ENCODE data around the gene COL8A1. TPM values are rescaled to one million over a fixed set of nuclear protein-coding genes. Genes with fewer than 3 reads are reported as not detected.
A peak's percentile ranks its signal among the peaks of the same experiment; 100 is the strongest.

COL8A1 gene
- total RNA-seq, 1 experiment from 2014 or later, result 0.13 TPM

DNA sequence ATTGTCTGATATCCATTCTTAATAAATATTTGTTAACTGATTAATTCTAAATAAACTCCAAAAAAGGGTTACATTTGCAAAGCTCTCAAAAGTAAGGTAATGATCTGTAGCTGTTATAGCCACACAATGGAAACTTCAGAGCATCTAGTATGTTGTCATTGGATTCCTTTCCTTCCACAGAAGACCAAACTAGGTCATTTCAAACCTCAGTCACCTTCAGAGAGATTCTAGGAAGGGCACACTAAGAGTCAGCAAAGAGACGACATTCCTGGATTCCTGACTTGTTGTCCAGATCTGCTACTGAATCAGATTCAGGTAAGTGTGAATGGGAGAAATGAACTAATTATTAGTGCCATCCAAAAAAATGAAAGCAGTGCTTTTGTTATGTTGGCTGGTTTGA is 3.0 kb upstream of the COL8A1 start:
- H3K4me3 ChIP-seq (ENCODE audit: low read depth in 2 of 2, low read length in 2 of 2), result no peak overlapping the region
- TF ChIP-seq, protein P1, sequence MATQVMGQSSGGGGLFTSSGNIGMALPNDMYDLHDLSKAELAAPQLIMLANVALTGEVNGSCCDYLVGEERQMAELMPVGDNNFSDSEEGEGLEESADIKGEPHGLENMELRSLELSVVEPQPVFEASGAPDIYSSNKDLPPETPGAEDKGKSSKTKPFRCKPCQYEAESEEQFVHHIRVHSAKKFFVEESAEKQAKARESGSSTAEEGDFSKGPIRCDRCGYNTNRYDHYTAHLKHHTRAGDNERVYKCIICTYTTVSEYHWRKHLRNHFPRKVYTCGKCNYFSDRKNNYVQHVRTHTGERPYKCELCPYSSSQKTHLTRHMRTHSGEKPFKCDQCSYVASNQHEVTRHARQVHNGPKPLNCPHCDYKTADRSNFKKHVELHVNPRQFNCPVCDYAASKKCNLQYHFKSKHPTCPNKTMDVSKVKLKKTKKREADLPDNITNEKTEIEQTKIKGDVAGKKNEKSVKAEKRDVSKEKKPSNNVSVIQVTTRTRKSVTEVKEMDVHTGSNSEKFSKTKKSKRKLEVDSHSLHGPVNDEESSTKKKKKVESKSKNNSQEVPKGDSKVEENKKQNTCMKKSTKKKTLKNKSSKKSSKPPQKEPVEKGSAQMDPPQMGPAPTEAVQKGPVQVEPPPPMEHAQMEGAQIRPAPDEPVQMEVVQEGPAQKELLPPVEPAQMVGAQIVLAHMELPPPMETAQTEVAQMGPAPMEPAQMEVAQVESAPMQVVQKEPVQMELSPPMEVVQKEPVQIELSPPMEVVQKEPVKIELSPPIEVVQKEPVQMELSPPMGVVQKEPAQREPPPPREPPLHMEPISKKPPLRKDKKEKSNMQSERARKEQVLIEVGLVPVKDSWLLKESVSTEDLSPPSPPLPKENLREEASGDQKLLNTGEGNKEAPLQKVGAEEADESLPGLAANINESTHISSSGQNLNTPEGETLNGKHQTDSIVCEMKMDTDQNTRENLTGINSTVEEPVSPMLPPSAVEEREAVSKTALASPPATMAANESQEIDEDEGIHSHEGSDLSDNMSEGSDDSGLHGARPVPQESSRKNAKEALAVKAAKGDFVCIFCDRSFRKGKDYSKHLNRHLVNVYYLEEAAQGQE (IDR thresholded peaks at IDR 0.05; ENCODE audit: insufficient read depth in 1 of 2, low read depth in 2 of 2, low read length in 1 of 2), result no peak
- no peak overlapping the region for H3K27ac ChIP-seq (ENCODE audit: low read length)
- no peaks in the 10 kb centered on the region for H3K9me3 ChIP-seq (ENCODE audit: control insufficient read depth, insufficient read depth, low read depth, low read length)
- POLR2A ChIA-PET, result no interaction called here
- intact Hi-C loops (cut with micrococcal nuclease; ENCODE audit: unreplicated experiment), result no loop called here
- no peak for ATAC-seq
- H3K27me3 ChIP-seq (ENCODE audit: control insufficient read depth, insufficient read depth, low read length), result peaks cover 54% of the 10 kb centered on the region
- no peaks in the 10 kb centered on the region for H3K36me3 ChIP-seq (ENCODE audit: control insufficient read depth, insufficient read depth, low read length)
- no TSS peak for BruUV-seq (replicated peaks)
- H3K4me1 ChIP-seq (ENCODE audit: control insufficient read depth, insufficient read depth, low read length), result peaks cover 14% of the 10 kb centered on the region; the same call in 1 of the 2 replicates
- CTCF ChIA-PET, result no interaction called here
- in situ Hi-C loops (cut with HindIII; ENCODE audit: low pct_unique_long_range_greater_than_20kb, low sequenced_read_pairs), result no loop called here
- DNase-seq (ENCODE audit: low read depth, low spot score), result no peak

DNA sequence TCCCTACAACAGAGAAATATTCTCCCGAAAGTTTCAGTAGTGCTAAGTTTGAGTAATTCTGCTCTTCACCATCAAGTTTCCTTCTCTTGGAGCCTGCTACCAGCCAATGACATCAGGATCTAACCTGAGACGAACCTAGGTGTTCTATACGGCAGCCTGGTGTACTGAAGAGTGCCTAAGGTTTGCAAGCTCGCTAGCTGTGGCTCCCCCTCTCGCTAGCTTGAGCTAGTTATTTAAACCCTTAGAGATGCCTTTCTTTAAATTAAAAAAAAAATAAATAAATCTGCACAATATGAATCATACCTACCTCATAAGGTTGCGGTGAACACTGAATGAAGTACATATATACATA is 1.4 kb upstream of the COL8A1 start:
- ChIA-PET CTCF (interaction anchor here (0.6 kb wide), 3 partner anchors 10 to 96 kb away, joined by 3 to 4 read pairs (median 4); no protein-coding TSS in a partner anchor), POLR2A (no interaction called here)
- peaks cover 14% of the 10 kb centered on the region; the same call in 1 of the 2 replicates for H3K4me1 ChIP-seq (ENCODE audit: control insufficient read depth, insufficient read depth, low read length)
- TF ChIP-seq, protein P1 (IDR thresholded peaks at IDR 0.05; ENCODE audit: insufficient read depth in 1 of 2, low read depth in 2 of 2, low read length in 1 of 2), result no peak
- TF ChIP-seq, protein P2, sequence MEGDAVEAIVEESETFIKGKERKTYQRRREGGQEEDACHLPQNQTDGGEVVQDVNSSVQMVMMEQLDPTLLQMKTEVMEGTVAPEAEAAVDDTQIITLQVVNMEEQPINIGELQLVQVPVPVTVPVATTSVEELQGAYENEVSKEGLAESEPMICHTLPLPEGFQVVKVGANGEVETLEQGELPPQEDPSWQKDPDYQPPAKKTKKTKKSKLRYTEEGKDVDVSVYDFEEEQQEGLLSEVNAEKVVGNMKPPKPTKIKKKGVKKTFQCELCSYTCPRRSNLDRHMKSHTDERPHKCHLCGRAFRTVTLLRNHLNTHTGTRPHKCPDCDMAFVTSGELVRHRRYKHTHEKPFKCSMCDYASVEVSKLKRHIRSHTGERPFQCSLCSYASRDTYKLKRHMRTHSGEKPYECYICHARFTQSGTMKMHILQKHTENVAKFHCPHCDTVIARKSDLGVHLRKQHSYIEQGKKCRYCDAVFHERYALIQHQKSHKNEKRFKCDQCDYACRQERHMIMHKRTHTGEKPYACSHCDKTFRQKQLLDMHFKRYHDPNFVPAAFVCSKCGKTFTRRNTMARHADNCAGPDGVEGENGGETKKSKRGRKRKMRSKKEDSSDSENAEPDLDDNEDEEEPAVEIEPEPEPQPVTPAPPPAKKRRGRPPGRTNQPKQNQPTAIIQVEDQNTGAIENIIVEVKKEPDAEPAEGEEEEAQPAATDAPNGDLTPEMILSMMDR (IDR thresholded peaks at IDR 0.05), result no peak
- TF ChIP-seq TCF7L2 (IDR thresholded peaks at IDR 0.05; ENCODE audit: low read depth, low read length) (no peak), POLR2AphosphoS5 (IDR thresholded peaks at IDR 0.05; ENCODE audit: low read depth, low read length) (no peak), SIN3A (IDR thresholded peaks at IDR 0.05; ENCODE audit: borderline replicate concordance, insufficient read depth, low read depth, low read length) (no peak)
- peak; percentile 12 for DNase-seq (ENCODE audit: low read depth, low spot score)
- no TSS peak for BruUV-seq (replicated peaks)
- H3K27ac ChIP-seq (ENCODE audit: low read length), result no peak overlapping the region
- H3K36me3 ChIP-seq (ENCODE audit: control insufficient read depth, insufficient read depth, low read length), result no peaks in the 10 kb centered on the region
- intact Hi-C loops (cut with micrococcal nuclease; ENCODE audit: unreplicated experiment) (no loop called here), in situ Hi-C loops (cut with HindIII; ENCODE audit: low pct_unique_long_range_greater_than_20kb, low sequenced_read_pairs) (no loop called here)
- ATAC-seq, result peak; percentile 43
- no peak overlapping the region for H3K4me3 ChIP-seq (ENCODE audit: low read depth in 2 of 2, low read length in 2 of 2)
- H3K27me3 ChIP-seq (ENCODE audit: control insufficient read depth, insufficient read depth, low read length), result peaks cover 60% of the 10 kb centered on the region
- no peaks in the 10 kb centered on the region for H3K9me3 ChIP-seq (ENCODE audit: control insufficient read depth, insufficient read depth, low read depth, low read length)

Data from Panc1 (cell line).